GM23248 (cell line): ENCODE results near the gene MYO1D.

Experiments used
- EZH2 ChIP-seq: fragments of 200-600 bp; sonication (generic); IDR thresholded peaks from 2 replicates; pipeline ENCODE4 v1.6.1; 2018; ENCODE audit warnings: antibody characterized with exemption, mild to moderate bottlenecking; ENCODE audit not compliant: insufficient read depth, poor library complexity, severe bottlenecking
- EZH2phosphoT487 ChIP-seq: fragments of 200-600 bp; sonication (generic); IDR thresholded peaks from 2 replicates; pipeline ENCODE4 v1.6.1; 2018; ENCODE audit warnings: antibody characterized with exemption, moderate library complexity, mild to moderate bottlenecking, low read depth; ENCODE audit not compliant: insufficient read depth

GRCh38 chr17:32504166-32504990 is 372.5 kb downstream of the MYO1D start:
- TF ChIP-seq EZH2phosphoT487, result no peak
- TF ChIP-seq EZH2, result no peak
